Endothelial cell of umbilical vein (primary cell): Measurements from ENCODE around the gene PHF24. TPM values are rescaled to one million over a fixed set of nuclear protein-coding genes. Genes with fewer than 3 reads are reported as not detected.

Experiments
- BruUV-seq: library from RNA; stranded (reverse); fragments of 400-500 nt; replicated peaks from 2 replicates; lab custom pipeline; 2021; lab: Mats Ljungman, UMichigan
- CTCF ChIA-PET: fragments of 300-600, 350-600 bp; sonication (Branson Sonifier 250); formaldehyde crosslinking; loops from one replicate; lab custom pipeline; 2021; ENCODE audit warnings: antibody characterized with exemption, inconsistent platforms; lab: Charles Lee
- POLR2A ChIA-PET: fragments of 300-600, 350-600 bp; sonication (Branson Sonifier 250); formaldehyde crosslinking; loops from one replicate; lab custom pipeline; 2021; ENCODE audit warnings: antibody characterized with exemption, inconsistent platforms; lab: Charles Lee
- DNase-seq: peaks from one replicate; pipeline ENCODE4 v3.0.0-alpha.2; 2011; ENCODE audit warnings: low read depth, low spot score
- FAIRE-seq: peaks from 2 replicates; lab custom pipeline; 2011; peaks lifted over from hg19 to GRCh38; lab: Jason Lieb, UNC
- H2AFZ ChIP-seq: 2 replicates; pipeline ENCODE4 v1.6.0; 2012; ENCODE audit warnings: low read depth, low read length, control low read depth, inconsistent platforms
- H3K27ac ChIP-seq: 2 replicates; pipeline ENCODE4 v1.5.1; 2011; ENCODE audit warnings: low read depth, mild to moderate bottlenecking, control low read depth, low read length, moderate library complexity; ENCODE audit not compliant: insufficient read depth
- H3K27me3 ChIP-seq, 2 experiments: 2 replicates each; pipeline versions ENCODE4 v1.6.0 to v1.6.1; 2011; ENCODE audit warnings: low read length in 2 of 2, mixed read lengths in 1 of 2; ENCODE audit not compliant: control insufficient read depth in 2 of 2, insufficient read depth in 2 of 2
- H3K36me3 ChIP-seq, 2 experiments: 2 replicates in 1 of 2; 3 replicates in 1 of 2; pipeline ENCODE4 v1.5.1; 2011; ENCODE audit warnings: low read length in 2 of 2, mild to moderate bottlenecking in 1 of 2, moderate library complexity in 1 of 2; ENCODE audit not compliant: control insufficient read depth in 2 of 2, insufficient read depth in 2 of 2; ENCODE audit errors: extremely low read depth in 1 of 2
- H3K4me1 ChIP-seq: 3 replicates; pipeline ENCODE4 v1.5.1; 2011; ENCODE audit warnings: mild to moderate bottlenecking, low read length; ENCODE audit not compliant: control insufficient read depth, insufficient read depth; ENCODE audit errors: extremely low read depth
- H3K4me2 ChIP-seq: 2 replicates; pipeline ENCODE4 v1.6.1; 2011; ENCODE audit warnings: low read length, control low read depth, mixed read lengths; ENCODE audit not compliant: insufficient read depth
- H3K4me3 ChIP-seq, 3 experiments: fragments of 200-600 bp in 1 of 3; sonication (generic), shearing (Covaris generic) in 1 of 3; replicated peaks in 1 of 3; 2 replicates each; pipeline ENCODE4 v1.5.1; 2011 to 2016; ENCODE audit warnings: control low read depth in 3 of 3, low read length in 3 of 3, mild to moderate bottlenecking in 2 of 3, inconsistent platforms in 1 of 3, low read depth in 1 of 3, moderate library complexity in 1 of 3; ENCODE audit not compliant: insufficient read depth in 1 of 3
- H3K79me2 ChIP-seq: 2 replicates; pipeline ENCODE4 v1.6.0; 2012; ENCODE audit warnings: low read length, inconsistent platforms; ENCODE audit not compliant: control insufficient read depth, insufficient read depth
- H3K9ac ChIP-seq: replicated peaks from 2 replicates; pipeline ENCODE3; 2011; ENCODE audit warnings: low read length, control low read depth; ENCODE audit not compliant: insufficient read depth; ENCODE audit errors: extremely low read depth
- H3K9me1 ChIP-seq: replicated peaks from 3 replicates; pipeline ENCODE4 v1.6.0; 2011; ENCODE audit warnings: mild to moderate bottlenecking, low read length; ENCODE audit not compliant: control insufficient read depth, insufficient read depth; ENCODE audit errors: extremely low read depth
- H3K9me3 ChIP-seq: replicated peaks from 2 replicates; pipeline ENCODE4 v1.5.1; 2012; ENCODE audit warnings: low read length, inconsistent platforms; ENCODE audit not compliant: control insufficient read depth, insufficient read depth
- H4K20me1 ChIP-seq: replicated peaks from 2 replicates; pipeline ENCODE3; 2011; ENCODE audit warnings: mild to moderate bottlenecking, low read length; ENCODE audit not compliant: control insufficient read depth, insufficient read depth; ENCODE audit errors: extremely low read depth
- EZH2 ChIP-seq: IDR thresholded peaks from 2 replicates; pipeline ENCODE4 v1.6.1; 2012; ENCODE audit warnings: borderline replicate concordance, low read depth, mild to moderate bottlenecking, moderate library complexity, low read length, inconsistent platforms; ENCODE audit not compliant: severe bottlenecking
- FOS ChIP-seq: IDR thresholded peaks from 2 replicates; pipeline ENCODE4 v1.6.1; 2011; ENCODE audit warnings: mild to moderate bottlenecking, low read length, moderate library complexity, borderline replicate concordance; ENCODE audit not compliant: insufficient read depth
- GATA2 ChIP-seq: IDR thresholded peaks from 2 replicates; pipeline ENCODE4 v1.7.0; 2011; ENCODE audit warnings: low read depth, mild to moderate bottlenecking, moderate library complexity, mixed read lengths, low read length; ENCODE audit not compliant: insufficient read length, insufficient read depth
- JUN ChIP-seq: IDR thresholded peaks from 2 replicates; pipeline ENCODE4 v1.6.1; 2011; ENCODE audit warnings: borderline replicate concordance, low read depth; ENCODE audit not compliant: insufficient read length, insufficient read depth
- MYC ChIP-seq: IDR thresholded peaks from one replicate; pipeline ENCODE4 v1.6.1; 2011; ENCODE audit warnings: mild to moderate bottlenecking, low read depth, low read length
- POLR2A ChIP-seq: IDR thresholded peaks from 2 replicates; pipeline ENCODE4 v1.6.1; 2012; ENCODE audit warnings: low read depth, mild to moderate bottlenecking, control low read depth, low read length
- POLR2AphosphoS5 ChIP-seq: IDR thresholded peaks from 2 replicates; pipeline ENCODE4 v1.6.1; 2012; ENCODE audit warnings: low read depth, mild to moderate bottlenecking, control low read depth, low read length, moderate library complexity; ENCODE audit not compliant: insufficient read depth
- dilution Hi-C: fragments of 300-500 bp; cut with MboI; formaldehyde crosslinking; loops from one replicate; pipeline ENCODE4 v1.15.0; 2019; ENCODE audit warnings: low sequenced_read_pairs; ENCODE audit not compliant: extremely low pct_ligation_motif_present
- intact Hi-C: fragments of 100-400 bp; cut with micrococcal nuclease; formaldehyde crosslinking; loops from one replicate; pipeline ENCODE4 v1.10.0; 2022
- polyA plus RNA-seq, 4 experiments: library from polyadenylated mRNA; depleted of rRNA in 3 of 4; stranded (reverse) in 3 of 4; unstranded in 1 of 4; fragments of >200 nt; gene quantifications; 2 replicates each; pipeline versions ENCODE4 v1.2.1 to v1.2.3, GENCODE V29; 2011 to 2012; ENCODE audit warnings: missing spikeins in 1 of 4
- total RNA-seq: library from RNA; stranded (reverse); gene quantifications from 2 replicates; pipeline ENCODE4 v1.2.3, GENCODE V29; 2021
- TF ChIP-seq, protein P1 (sequence below), 2 donors: IDR thresholded peaks; 1 replicate in 1 of 2; 2 replicates in 1 of 2; pipeline ENCODE4 v1.5.1; 2011; ENCODE audit warnings: low read length in 2 of 2, mild to moderate bottlenecking in 2 of 2, moderate library complexity in 2 of 2, control low read depth in 1 of 2, inconsistent platforms in 1 of 2, low read depth in 1 of 2; ENCODE audit not compliant: insufficient read depth in 1 of 2; ENCODE audit errors: extremely low read depth in 1 of 2
- TF ChIP-seq, protein P2 (sequence below): IDR thresholded peaks from 2 replicates; pipeline ENCODE4 v1.6.1; 2011; ENCODE audit not compliant: insufficient read depth, insufficient read length

Gene PHF24
- total and polyA plus RNA-seq, 2 donors (not counting 3 experiments of a cell fraction or from before 2014, with no cell fraction given) = not detected

DNA sequence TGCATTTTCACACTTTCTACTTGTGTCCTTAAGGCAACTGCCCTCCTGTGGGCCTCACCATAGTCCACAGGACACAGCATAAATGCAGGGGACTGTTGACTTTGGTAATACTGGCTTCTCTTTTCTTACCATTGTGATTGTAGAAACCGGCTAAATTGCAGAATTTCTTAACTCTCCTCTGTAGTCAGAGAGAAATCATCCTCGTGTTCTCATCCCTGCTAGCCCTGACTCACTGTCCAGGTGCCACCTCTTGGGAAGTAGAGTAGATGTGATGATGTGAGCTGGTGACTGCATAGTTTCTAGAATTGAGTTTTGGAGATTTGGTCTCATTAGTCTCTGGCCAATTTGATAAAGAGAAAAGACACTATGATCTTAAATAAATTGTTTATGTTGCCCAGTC is 5.5 kb downstream of the PHF24 start:
- Histone ChIP-seq H3K4me2 (no peak overlapping the region), H4K20me1 (no peaks in the 10 kb centered on the region), H3K9me3 (no peaks in the 10 kb centered on the region), H3K9me1 (no peaks in the 10 kb centered on the region), H3K79me2 (no peaks in the 10 kb centered on the region), H3K9ac (no peak overlapping the region), H2AFZ (no peak overlapping the region), H3K4me1 (no peaks in the 10 kb centered on the region), H3K36me3 (no peaks in the 10 kb centered on the region), H3K27me3 (peaks cover 46 to 89% of the 10 kb centered on the region in 2 experiments), H3K4me3 (no peak overlapping the region), H3K27ac (no peak overlapping the region)
- no peak for TF ChIP-seq EZH2
- no peak for TF ChIP-seq JUN
- TF ChIP-seq FOS = no peak
- no peak for TF ChIP-seq MYC
- no peak for TF ChIP-seq POLR2AphosphoS5
- TF ChIP-seq, protein P1, sequence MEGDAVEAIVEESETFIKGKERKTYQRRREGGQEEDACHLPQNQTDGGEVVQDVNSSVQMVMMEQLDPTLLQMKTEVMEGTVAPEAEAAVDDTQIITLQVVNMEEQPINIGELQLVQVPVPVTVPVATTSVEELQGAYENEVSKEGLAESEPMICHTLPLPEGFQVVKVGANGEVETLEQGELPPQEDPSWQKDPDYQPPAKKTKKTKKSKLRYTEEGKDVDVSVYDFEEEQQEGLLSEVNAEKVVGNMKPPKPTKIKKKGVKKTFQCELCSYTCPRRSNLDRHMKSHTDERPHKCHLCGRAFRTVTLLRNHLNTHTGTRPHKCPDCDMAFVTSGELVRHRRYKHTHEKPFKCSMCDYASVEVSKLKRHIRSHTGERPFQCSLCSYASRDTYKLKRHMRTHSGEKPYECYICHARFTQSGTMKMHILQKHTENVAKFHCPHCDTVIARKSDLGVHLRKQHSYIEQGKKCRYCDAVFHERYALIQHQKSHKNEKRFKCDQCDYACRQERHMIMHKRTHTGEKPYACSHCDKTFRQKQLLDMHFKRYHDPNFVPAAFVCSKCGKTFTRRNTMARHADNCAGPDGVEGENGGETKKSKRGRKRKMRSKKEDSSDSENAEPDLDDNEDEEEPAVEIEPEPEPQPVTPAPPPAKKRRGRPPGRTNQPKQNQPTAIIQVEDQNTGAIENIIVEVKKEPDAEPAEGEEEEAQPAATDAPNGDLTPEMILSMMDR (IDR thresholded peaks at IDR 0.05; ENCODE audit: extremely low read depth in 1 of 2, insufficient read depth in 1 of 2, low read depth in 1 of 2, low read length in 2 of 2) = no peak
- TF ChIP-seq, protein P2, sequence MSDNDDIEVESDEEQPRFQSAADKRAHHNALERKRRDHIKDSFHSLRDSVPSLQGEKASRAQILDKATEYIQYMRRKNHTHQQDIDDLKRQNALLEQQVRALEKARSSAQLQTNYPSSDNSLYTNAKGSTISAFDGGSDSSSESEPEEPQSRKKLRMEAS = no peak
- no peak for TF ChIP-seq POLR2A
- no peak for TF ChIP-seq GATA2
- intact Hi-C loops = no loop called here
- CTCF ChIA-PET = interaction anchor here (2.2 kb wide), 1 partner anchor 64 kb away, joined by 7 read pairs; no protein-coding TSS in a partner anchor
- dilution Hi-C loops = no loop called here
- POLR2A ChIA-PET = no interaction called here
- FAIRE-seq (no peak), DNase-seq (no peak)
- BruUV-seq = no TSS peak
